Measurements from ENCODE around the gene IGFBP4.

The IGFBP4 gene

GRCh38 chr17:40457369-40457768, 14.1 kb downstream of the IGFBP4 start:
- DNase-seq: no peak

- DNase-seq: no peak
Observed at GRCh38 chr17:40457964-40458791, 14.9 kb downstream of the IGFBP4 start.

DNA sequence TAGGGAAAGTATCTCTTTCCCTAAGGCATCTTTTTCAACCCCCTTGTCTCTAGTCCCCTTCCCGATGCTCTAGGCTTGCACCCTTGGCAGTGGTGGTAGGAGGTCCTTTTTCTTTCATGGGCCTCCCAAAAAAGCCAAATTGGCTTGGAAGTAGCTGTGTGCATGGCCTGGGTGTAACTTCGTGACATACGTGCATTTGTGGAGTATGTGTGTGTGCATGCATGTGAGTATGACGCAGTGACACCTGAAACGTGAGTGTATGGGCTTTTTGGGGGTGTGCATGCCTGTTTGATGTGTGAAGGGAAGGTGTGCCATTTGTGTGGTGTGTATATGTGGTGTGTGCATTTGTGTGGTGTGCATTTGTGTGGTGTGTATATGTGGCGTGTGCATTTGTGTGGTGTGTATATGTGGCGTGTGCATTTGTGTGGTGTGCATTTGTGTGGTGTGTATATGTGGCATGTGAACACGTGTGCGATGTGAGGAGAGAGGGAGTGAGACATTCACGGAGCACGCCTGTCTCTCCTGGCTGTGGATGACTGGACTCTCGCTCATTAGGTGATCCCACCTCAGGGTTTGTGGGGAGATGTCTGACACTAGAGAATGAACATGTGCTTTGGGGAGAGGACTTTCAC, 15.7 kb downstream of the IGFBP4 start:
- DNase-seq: no peak

- no peak for DNase-seq
Observed at GRCh38 chr17:40459636-40460603, 16.7 kb downstream of the IGFBP4 start.

- no peak for DNase-seq
Observed at GRCh38 chr17:40460604-40460967, 17.3 kb downstream of the IGFBP4 start.

DNA sequence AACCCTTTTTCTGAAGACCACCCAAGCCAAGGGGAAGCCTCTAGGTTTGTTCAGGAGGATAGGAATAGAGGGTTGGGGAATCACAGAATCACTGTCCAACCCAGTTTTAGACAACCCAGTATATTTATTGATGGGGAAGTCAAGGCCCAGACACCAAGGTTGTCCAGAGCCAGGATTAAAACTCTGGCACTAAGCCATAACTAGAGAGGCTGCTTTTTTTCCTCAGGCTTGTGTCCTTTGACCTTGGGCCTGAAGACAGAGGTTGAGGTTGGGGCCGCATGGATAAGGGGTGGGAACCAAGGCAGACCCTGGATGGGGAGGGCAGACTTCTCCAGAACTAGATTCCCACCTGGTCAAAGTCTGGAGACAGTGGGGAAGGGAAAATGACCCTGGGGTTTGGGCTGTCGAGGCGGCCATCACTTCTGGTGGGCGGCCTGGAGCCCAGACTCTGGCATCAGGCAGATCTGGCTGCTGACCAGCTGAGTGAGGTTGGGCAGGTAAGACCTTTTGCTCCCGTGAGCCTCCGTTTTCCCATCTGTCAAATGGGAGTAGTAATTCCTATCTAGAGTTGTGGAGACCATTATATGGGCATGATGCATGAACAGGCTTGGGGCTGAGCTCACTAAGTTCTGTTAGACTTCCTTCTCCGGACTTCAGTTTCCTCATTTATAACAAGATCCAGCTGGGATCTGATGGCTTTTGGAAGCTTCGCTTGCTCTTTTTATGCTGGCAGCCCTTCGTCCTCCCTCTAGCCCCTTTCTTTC, 17.9 kb downstream of the IGFBP4 start:
- no peak for DNase-seq

- no peak for DNase-seq
Observed at GRCh38 chr17:40461732-40462342, 18.6 kb downstream of the IGFBP4 start.

DNA sequence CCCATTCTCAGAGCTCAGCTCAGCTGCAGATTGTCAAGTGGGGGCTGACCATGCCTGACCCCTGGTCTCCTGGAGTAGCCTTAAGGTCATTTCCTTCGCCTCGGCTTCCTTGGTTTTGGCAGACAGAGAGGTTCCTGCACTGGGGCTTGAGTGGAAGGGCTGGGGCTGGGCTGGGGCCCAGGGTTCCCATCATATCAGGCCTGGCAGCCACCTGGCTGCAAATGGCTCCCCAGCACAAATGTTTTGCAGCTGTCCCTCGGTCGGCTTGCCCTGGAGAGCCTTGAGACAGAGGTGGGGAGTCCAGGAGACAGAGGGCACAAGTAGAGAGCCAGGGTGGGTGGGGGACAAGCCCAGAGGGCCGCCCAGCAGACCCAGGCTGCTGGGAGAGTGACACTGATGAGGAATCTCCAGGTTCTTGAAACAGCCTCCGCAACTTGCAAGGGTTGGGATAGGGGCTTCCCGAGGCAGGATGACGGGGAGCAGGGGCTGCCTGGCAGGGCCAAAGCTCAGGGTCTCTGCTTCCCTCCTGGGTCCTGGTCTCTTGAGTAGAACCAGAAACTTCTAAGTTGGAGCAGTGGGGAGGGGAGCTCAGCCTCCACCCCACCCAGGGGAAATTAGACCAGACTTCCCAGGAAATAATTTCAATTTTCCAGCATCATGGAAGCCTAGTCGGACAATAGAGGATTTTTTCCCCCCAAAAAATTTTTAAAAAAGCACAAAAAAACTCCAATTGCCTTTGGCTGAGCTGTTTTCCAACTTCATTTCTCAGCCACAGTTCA, 19.3 kb downstream of the IGFBP4 start:
- no peak for DNase-seq

DNA sequence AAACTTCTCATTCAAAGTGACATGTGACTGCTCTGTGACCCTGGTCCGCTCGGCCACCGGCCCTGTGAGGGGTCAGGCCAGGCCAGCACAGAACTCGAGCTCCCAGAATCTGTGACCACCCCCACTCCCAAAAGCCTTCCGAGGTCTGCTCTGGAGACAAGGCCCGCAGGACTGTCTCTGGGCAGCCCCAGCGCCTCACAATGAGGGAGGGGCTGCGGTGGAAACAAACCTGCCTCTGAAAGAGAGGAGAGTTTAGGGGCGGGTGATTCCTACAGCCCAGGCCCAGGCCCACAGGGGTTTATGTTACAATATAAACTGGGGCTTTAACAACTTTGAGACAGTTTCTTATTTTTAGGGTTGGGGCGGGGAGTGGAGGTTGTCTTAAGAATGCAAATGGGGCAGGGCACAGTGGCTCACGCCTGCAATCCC, 19.9 kb downstream of the IGFBP4 start:
- DNase-seq: no peak

DNA sequence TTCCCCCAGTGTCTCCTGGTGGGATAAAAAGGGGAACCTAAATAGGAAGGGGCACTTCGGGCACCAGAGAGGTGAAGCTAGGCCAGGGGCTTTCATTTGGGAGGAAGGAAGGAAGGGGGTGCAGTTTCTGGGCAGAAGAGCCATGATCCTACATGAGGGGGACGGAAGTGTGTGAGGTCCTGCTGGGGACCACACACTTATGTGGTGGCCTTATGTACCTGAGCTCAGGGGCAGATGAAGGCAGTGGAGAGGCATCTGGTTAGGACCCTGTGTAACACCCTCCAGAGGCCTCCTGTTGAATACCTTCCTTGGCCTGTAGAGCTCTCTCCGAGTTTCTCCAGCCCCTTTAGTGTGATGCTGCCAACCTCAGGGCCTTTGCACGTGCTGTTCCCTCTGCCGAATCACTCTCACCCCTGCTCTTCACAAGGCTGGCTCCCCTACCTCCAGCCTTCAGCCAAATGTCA, 21.2 kb downstream of the IGFBP4 start:
- no peak for DNase-seq

DNA sequence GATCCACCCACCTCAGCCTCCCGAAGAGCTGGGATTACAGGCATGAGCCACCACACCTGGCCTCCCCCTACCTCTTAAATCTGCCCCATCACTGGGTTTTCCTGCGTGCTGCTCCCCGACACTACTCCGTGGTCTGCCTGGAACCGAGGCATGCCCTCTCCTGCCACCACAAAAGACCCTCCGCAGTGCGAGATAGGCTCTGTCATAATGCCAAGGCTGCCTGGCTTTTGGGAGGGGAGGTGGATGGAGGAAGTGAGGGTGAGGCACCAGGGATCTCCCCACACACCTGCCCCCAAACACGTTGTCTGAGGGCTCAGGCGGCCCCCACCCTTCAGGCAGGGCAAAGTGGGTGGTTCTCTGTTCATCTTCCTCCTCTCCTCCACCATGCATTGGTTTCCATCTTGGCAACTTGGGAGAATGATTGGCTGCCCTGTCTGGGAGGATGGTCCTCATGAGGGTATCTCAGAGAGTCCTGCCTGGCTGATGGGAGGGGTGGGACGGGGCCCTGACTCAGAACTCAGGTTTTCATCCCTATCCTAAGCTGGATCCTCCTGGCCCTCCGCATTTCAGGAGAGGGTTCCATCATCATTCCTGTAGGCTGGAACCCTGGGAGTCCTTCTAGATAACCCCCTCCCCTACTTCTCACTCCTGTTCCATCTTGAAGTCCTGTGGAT, 23.2 kb downstream of the IGFBP4 start:
- no peak for DNase-seq

DNA sequence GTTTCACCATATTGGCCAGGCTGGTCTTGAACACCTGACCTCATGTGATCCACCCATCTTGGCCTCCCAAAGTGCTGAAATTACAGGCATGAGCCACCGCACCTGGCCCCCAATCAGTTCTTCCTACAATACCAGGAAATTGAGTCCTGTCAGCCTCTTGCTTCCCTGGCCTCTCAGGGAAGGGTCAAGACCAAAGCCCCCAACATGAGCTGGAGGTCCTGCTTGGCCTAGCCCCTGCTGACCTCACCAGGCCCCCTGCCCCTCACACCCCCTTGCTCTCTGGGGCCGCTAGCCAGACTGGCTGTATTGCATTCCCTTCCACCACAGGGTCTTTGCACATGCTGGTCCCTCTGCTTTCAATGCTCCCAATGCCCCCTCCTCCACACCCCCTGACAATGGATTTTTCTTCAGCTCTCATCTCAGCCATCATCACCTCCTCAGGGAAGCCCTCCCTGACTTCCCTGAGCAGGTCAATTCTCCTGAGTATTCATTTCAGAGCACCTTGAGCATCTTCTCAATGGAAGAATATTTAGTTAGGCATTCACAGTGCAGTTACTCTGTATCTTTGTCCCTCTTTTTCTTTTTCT, 24.1 kb downstream of the IGFBP4 start:
- no peak for DNase-seq

DNA sequence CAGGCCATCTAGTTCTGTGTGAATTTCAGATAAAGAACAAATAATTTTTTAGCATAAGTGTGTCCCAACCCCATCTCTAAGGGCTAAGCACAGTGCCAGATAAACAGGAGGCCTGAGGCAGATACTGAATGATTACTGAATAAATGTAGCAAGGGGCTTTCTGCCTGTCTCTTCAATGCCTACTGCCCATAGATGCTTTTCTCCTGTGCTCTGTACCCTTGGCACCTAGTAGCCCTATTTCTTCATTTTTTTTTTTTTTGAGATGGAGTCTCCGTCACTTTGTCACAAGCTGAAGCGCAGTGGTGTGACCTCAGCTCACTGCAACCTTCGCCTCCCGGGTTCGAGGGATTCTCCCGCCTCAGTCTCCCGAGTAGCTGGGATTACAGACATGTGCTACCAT, 25.3 kb downstream of the IGFBP4 start:
- no peak for DNase-seq

DNA sequence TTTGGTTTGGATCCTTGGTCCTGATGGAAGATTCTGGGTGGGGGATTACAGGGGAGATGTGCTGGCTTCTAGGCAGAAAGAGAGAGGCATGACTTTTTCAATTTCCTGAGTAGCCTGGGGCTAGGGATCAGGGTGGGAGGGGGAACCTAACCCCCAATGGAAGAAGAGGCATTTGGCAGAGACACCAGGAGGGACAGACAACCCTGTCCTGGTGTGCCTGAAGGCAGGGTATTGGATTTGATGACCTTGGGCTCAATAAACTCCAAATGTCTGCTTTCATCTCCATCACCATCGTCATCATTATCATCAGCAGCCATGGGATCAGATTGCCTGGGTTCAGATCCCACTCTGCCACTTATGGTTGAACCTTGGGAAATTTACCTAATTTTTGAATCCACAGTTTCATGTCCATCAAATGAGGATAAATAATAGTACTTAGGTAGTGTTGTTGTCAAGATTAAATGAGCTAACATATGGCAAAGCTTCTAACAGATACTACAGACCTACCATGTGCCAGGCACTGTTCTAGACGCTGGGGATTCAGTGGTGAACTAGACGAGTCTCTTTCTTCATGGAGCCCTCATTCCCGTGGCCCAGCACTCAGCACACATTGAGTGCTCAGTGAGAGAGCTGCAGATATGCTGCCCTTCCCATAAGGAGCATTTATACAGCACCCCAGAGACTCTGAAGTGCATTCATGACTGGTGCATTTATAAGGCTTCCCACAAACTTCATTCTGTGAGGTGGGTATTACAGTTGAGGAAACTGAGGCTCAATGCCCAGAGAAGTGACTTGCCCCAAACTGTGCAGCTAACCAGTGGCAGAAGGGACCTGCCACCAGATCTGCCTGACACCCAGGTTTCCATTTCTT, 26.8 kb downstream of the IGFBP4 start:
- DNase-seq: no peak

DNA sequence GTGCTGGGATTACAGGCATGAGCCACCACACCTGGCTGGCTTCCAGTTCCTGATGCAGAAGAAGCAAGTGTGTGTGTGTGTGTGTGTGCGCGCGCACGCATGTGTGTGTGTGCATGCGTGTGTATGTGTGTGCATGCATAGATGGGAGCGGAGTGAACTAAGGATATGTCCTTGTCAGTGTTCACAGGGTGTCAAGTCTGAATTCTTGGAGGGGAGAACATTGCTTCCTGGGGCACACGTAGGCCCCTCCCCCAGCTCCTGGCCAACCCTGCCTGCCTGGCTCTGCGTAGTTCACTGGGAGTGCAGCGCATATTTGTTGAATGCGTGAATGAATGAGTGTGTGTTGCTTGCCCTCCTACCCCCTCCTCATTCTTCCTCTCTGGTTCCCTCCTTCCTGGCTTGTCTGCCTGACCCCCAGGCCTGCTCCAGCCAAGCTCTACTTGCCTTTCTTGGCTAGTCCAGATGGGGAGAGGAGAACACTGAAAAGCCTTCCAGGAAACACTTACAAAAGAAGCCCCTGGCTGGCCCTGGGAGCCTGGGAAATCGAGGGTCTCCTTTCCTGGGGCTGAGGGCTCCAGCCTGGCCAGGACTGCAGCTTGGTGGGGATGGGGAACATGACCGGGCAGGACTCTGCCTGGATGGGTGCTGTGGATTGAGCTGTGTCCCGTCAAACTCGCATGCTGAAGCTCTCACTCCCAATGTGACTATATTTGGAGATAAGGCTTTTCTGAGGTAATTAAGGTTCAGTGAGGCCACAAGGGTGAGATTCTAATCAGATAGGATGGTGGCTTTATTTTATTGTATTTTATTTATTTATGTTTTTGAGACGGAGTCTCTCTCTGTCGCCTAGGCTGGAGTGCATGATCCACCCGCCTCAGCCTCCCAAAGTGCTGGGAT, 27.9 kb downstream of the IGFBP4 start:
- no peak for DNase-seq

- DNase-seq: no peak
Observed at GRCh38 chr17:40471846-40472732, 28.8 kb downstream of the IGFBP4 start.
